Endothelial cell (in vitro differentiated cells): ENCODE data around the gene DAAM2. TPM values are rescaled to one million over a fixed set of nuclear protein-coding genes. Genes with fewer than 3 reads are reported as not detected.

Experiments used
- DNase-seq: peaks from one replicate; pipeline ENCODE4 v3.0.0; 2021; ENCODE audit warnings: low spot score
- H3K27ac Mint-ChIP-seq: one replicate; pipeline ENCODE4 v1.8.0; 2021; ENCODE audit warnings: mixed read lengths, inconsistent platforms; ENCODE audit not compliant: unreplicated experiment
- H3K27me3 Mint-ChIP-seq: one replicate; pipeline ENCODE4 v1.8.0; 2021; ENCODE audit warnings: mild to moderate bottlenecking, moderate library complexity, mixed read lengths, inconsistent platforms; ENCODE audit not compliant: unreplicated experiment
- H3K36me3 Mint-ChIP-seq: one replicate; pipeline ENCODE4 v1.8.0; 2021; ENCODE audit warnings: mild to moderate bottlenecking, low read depth, mixed read lengths, inconsistent platforms; ENCODE audit not compliant: unreplicated experiment
- H3K4me1 Mint-ChIP-seq: one replicate; pipeline ENCODE4 v1.8.0; 2021; ENCODE audit warnings: mild to moderate bottlenecking, mixed read lengths, inconsistent platforms; ENCODE audit not compliant: unreplicated experiment
- H3K4me3 Mint-ChIP-seq: one replicate; pipeline ENCODE4 v1.8.0; 2021; ENCODE audit warnings: mild to moderate bottlenecking, mixed read lengths, inconsistent platforms; ENCODE audit not compliant: unreplicated experiment
- H3K9me3 Mint-ChIP-seq: one replicate; pipeline ENCODE4 v1.8.0; 2021; ENCODE audit warnings: mixed read lengths, inconsistent platforms; ENCODE audit not compliant: unreplicated experiment
- CTCF ChIP-seq: fragments of 200-600 bp; sonication (generic); IDR thresholded peaks from one replicate; pipeline ENCODE4 v1.5.0; 2021; ENCODE audit warnings: antibody characterized with exemption; ENCODE audit not compliant: unreplicated experiment
- total RNA-seq: library from RNA; stranded (reverse); fragmentation: NEBNext Ultra II Directional; extraction: Animal tissue kit (Norgen Biotek cat#: 25700); gene quantifications from one replicate; pipeline ENCODE4 v1.2.1, GENCODE V29; 2021; ENCODE audit not compliant: unreplicated experiment

Gene DAAM2
- total RNA-seq, 1 donor from 2014 or later = 3.0 TPM

GRCh38 chr6:39844866-39845265 is 52.7 kb downstream of the DAAM2 start:
- no peak for DNase-seq
- Mint-ChIP-seq H3K9me3 (no peaks in the 10 kb centered on the region), H3K27ac (no peak overlapping the region), H3K4me1 (peaks cover 11% of the 10 kb centered on the region), H3K36me3 (no peaks in the 10 kb centered on the region), H3K27me3 (peaks cover 13% of the 10 kb centered on the region), H3K4me3 (no peak overlapping the region)
- no peak for TF ChIP-seq CTCF

- DNase-seq = no peak
- no peak for TF ChIP-seq CTCF
- peaks cover 14% of the 10 kb centered on the region for H3K27me3 Mint-ChIP-seq
- H3K4me1 Mint-ChIP-seq = peaks cover 6% of the 10 kb centered on the region
- no peak overlapping the region for H3K27ac Mint-ChIP-seq
- no peaks in the 10 kb centered on the region for H3K9me3 Mint-ChIP-seq
- no peaks in the 10 kb centered on the region for H3K36me3 Mint-ChIP-seq
- H3K4me3 Mint-ChIP-seq = no peak overlapping the region
Observed at GRCh38 chr6:39847221-39847620, 55.0 kb downstream of the DAAM2 start.

GRCh38 chr6:39848171-39848570 is 56.0 kb downstream of the DAAM2 start:
- H3K27me3 Mint-ChIP-seq = peaks cover 14% of the 10 kb centered on the region
- no peaks in the 10 kb centered on the region for H3K36me3 Mint-ChIP-seq
- H3K9me3 Mint-ChIP-seq = no peaks in the 10 kb centered on the region
- no peak for DNase-seq
- peaks cover 6% of the 10 kb centered on the region for H3K4me1 Mint-ChIP-seq
- H3K4me3 Mint-ChIP-seq = no peak overlapping the region
- H3K27ac Mint-ChIP-seq = no peak overlapping the region
- TF ChIP-seq CTCF = no peak

- no peaks in the 10 kb centered on the region for H3K9me3 Mint-ChIP-seq
- no peak for TF ChIP-seq CTCF
- no peak overlapping the region for H3K4me3 Mint-ChIP-seq
- DNase-seq = no peak
- H3K4me1 Mint-ChIP-seq = peaks cover 6% of the 10 kb centered on the region
- no peaks in the 10 kb centered on the region for H3K36me3 Mint-ChIP-seq
- no peak overlapping the region for H3K27ac Mint-ChIP-seq
- H3K27me3 Mint-ChIP-seq = peaks cover 14% of the 10 kb centered on the region
Observed at GRCh38 chr6:39849228-39849627, 57.1 kb downstream of the DAAM2 start.

- H3K9me3 Mint-ChIP-seq = no peaks in the 10 kb centered on the region
- no peak overlapping the region for H3K4me3 Mint-ChIP-seq
- no peak for TF ChIP-seq CTCF
- H3K36me3 Mint-ChIP-seq = no peaks in the 10 kb centered on the region
- DNase-seq = no peak
- H3K27me3 Mint-ChIP-seq = peaks cover 14% of the 10 kb centered on the region
- peaks cover 6% of the 10 kb centered on the region for H3K4me1 Mint-ChIP-seq
- no peak overlapping the region for H3K27ac Mint-ChIP-seq
Observed at GRCh38 chr6:39849764-39850163, 57.6 kb downstream of the DAAM2 start.
